ENCODE results near the gene ATP5MC3. TPM values are rescaled to one million over a fixed set of nuclear protein-coding genes. Genes with fewer than 3 reads are reported as not detected.
A peak's percentile ranks its signal among the peaks of the same experiment; 100 is the strongest.

ATP5MC3 gene
- total and polyA plus RNA-seq, 2 donors (not counting 1 experiment from before 2014, with no cell fraction given): 74.0 to 499 TPM

DNA sequence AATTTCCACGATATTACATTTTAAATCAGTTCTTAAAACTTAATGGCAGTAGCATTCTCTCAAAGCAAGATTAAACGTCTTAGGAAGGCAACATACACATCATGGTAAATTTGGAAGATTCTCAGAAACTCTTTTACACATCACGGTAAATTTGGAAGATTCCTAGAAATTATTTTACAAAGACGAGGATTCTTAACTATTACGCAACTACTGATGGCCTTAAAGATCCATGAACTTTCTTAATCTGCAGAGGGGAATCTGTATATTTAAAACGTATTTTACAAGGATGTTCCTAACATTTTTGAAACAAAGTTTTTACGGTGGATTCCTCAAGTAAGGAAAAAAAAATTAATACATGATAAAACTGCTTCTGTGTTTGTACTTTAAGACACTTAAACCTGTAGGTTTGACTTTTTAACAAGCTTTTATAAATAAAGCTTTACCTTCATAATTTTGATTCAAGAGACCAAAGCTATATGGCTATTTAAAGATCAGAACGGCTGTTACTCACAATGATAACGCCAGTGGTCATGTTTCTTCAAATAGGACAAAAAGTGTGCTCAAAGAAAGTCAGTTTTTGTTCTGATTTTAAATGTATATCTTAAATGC is 15.2 kb downstream of the ATP5MC3 start:
- no peak overlapping the region for H3K27ac ChIP-seq (ENCODE audit: insufficient read depth, low read length)

DNA sequence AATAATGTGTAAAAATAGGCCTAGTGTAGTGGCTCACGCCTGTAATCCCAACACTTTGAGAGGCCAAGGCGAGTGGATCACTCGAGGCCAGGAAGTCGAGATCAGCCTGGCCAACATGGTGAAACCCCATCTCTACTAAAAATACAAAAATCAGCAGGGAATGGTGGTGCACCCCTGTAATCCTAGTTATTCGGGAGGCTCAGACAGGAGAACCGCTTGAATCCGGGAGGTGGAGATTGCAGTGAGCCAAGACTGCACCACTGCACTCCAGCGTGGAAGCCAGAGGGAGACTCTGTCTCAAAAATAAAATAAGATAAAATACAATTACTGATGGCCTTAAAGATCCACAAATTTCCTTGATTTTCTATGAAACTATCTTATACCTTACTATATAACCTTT is 17.3 kb downstream of the ATP5MC3 start:
- Histone ChIP-seq H3K27me3 (ENCODE audit: control insufficient read depth, insufficient read depth, low read length) (no peaks in the 10 kb centered on the region), H3K4me1 (ENCODE audit: control insufficient read depth, extremely low read depth, insufficient read depth, low read length) (no peaks in the 10 kb centered on the region), H2AFZ (ENCODE audit: low read length) (no peak overlapping the region), H4K20me1 (ENCODE audit: control insufficient read depth, extremely low read depth, insufficient read depth, low read length) (no peaks in the 10 kb centered on the region), H3K9ac (ENCODE audit: insufficient read depth, low read length) (no peak overlapping the region), H3K4me3 (replicated peaks in 1 of 4; ENCODE audit: control extremely low read depth in 1 of 4, insufficient read depth in 1 of 4, low read depth in 3 of 4, low read length in 4 of 4) (no peak overlapping the region), H3K36me3 (ENCODE audit: control insufficient read depth, insufficient read depth, low read length) (no peaks in the 10 kb centered on the region), H3K9me3 (ENCODE audit: control insufficient read depth, insufficient read depth, low read depth, low read length) (no peaks in the 10 kb centered on the region), H3K4me2 (ENCODE audit: extremely low read depth, insufficient read depth, low read length) (no peak overlapping the region), H3K79me2 (ENCODE audit: control insufficient read depth, insufficient read depth, low read length) (peaks cover 81% of the 10 kb centered on the region), H3K27ac (ENCODE audit: insufficient read depth, low read length) (no peak overlapping the region)
- TF ChIP-seq, protein P1, sequence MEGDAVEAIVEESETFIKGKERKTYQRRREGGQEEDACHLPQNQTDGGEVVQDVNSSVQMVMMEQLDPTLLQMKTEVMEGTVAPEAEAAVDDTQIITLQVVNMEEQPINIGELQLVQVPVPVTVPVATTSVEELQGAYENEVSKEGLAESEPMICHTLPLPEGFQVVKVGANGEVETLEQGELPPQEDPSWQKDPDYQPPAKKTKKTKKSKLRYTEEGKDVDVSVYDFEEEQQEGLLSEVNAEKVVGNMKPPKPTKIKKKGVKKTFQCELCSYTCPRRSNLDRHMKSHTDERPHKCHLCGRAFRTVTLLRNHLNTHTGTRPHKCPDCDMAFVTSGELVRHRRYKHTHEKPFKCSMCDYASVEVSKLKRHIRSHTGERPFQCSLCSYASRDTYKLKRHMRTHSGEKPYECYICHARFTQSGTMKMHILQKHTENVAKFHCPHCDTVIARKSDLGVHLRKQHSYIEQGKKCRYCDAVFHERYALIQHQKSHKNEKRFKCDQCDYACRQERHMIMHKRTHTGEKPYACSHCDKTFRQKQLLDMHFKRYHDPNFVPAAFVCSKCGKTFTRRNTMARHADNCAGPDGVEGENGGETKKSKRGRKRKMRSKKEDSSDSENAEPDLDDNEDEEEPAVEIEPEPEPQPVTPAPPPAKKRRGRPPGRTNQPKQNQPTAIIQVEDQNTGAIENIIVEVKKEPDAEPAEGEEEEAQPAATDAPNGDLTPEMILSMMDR (conservative IDR thresholded peaks at IDR 0.05 in 1 of 2, IDR thresholded peaks at IDR 0.05 in 1 of 2; ENCODE audit: low read depth in 1 of 2, low read length in 2 of 2): no peak
- no peak for TF ChIP-seq EZH2 (IDR thresholded peaks at IDR 0.05; ENCODE audit: low read length, missing control alignments)
- DNase-seq (ENCODE audit: low read depth in 2 of 2): no peak

More for the DNA sequence above, 15.2 kb downstream of the ATP5MC3 start:
- H3K27me3 ChIP-seq (ENCODE audit: control insufficient read depth, insufficient read depth, low read length): no peaks in the 10 kb centered on the region
- no peaks in the 10 kb centered on the region for H4K20me1 ChIP-seq (ENCODE audit: control insufficient read depth, extremely low read depth, insufficient read depth, low read length)
- no peak for DNase-seq (ENCODE audit: low read depth in 2 of 2)
- H2AFZ ChIP-seq (ENCODE audit: low read length): no peak overlapping the region
- TF ChIP-seq, protein P1 (conservative IDR thresholded peaks at IDR 0.05 in 1 of 2, IDR thresholded peaks at IDR 0.05 in 1 of 2; ENCODE audit: low read depth in 1 of 2, low read length in 2 of 2): no peak
- TF ChIP-seq EZH2 (IDR thresholded peaks at IDR 0.05; ENCODE audit: low read length, missing control alignments): no peak
- peaks cover 2% of the 10 kb centered on the region for H3K36me3 ChIP-seq (ENCODE audit: control insufficient read depth, insufficient read depth, low read length)
- no peaks in the 10 kb centered on the region for H3K9me3 ChIP-seq (ENCODE audit: control insufficient read depth, insufficient read depth, low read depth, low read length)
- no peak overlapping the region for H3K9ac ChIP-seq (ENCODE audit: insufficient read depth, low read length)
- H3K4me2 ChIP-seq (ENCODE audit: extremely low read depth, insufficient read depth, low read length): peak overlapping the region; percentile 36
- no peaks in the 10 kb centered on the region for H3K4me1 ChIP-seq (ENCODE audit: control insufficient read depth, extremely low read depth, insufficient read depth, low read length)
- H3K79me2 ChIP-seq (ENCODE audit: control insufficient read depth, insufficient read depth, low read length): peaks cover 62% of the 10 kb centered on the region
- peak overlapping the region; percentile 99 to 100 (median 100) for H3K4me3 ChIP-seq (replicated peaks in 1 of 4; ENCODE audit: control extremely low read depth in 1 of 4, insufficient read depth in 1 of 4, low read depth in 3 of 4, low read length in 4 of 4)

DNA sequence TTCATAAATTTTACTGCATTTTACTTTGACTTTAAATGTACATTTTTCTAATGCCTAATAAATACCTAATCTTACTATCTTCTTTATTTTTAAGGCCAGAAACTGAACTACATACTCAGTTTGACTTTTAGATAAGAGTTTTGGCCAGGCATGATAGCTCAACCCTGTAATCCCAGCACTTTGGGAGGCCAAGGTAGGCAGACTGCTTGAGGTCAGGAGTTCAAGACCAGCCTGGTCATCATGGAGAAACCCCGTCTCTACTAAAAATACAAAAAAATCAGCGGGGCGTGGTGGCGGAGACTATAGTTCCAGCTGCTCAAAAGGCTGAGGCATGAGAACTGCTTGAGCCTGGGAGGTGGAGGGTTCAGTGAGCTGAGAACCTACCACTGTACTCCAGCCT is 22.6 kb downstream of the ATP5MC3 start:
- no peaks in the 10 kb centered on the region for H3K27me3 ChIP-seq (ENCODE audit: control insufficient read depth, insufficient read depth, low read length)
- peaks cover 80% of the 10 kb centered on the region for H3K79me2 ChIP-seq (ENCODE audit: control insufficient read depth, insufficient read depth, low read length)
- H3K9me3 ChIP-seq (ENCODE audit: control insufficient read depth, insufficient read depth, low read depth, low read length): no peaks in the 10 kb centered on the region
- no peak overlapping the region for H3K4me3 ChIP-seq (replicated peaks in 1 of 4; ENCODE audit: control extremely low read depth in 1 of 4, insufficient read depth in 1 of 4, low read depth in 3 of 4, low read length in 4 of 4)
- peaks cover 5% of the 10 kb centered on the region for H3K4me1 ChIP-seq (ENCODE audit: control insufficient read depth, extremely low read depth, insufficient read depth, low read length)
- no peak overlapping the region for H2AFZ ChIP-seq (ENCODE audit: low read length)
- H4K20me1 ChIP-seq (ENCODE audit: control insufficient read depth, extremely low read depth, insufficient read depth, low read length): no peaks in the 10 kb centered on the region
- DNase-seq (ENCODE audit: low read depth in 2 of 2): no peak
- no peak overlapping the region for H3K27ac ChIP-seq (ENCODE audit: insufficient read depth, low read length)
- TF ChIP-seq, protein P1 (conservative IDR thresholded peaks at IDR 0.05 in 1 of 2, IDR thresholded peaks at IDR 0.05 in 1 of 2; ENCODE audit: low read depth in 1 of 2, low read length in 2 of 2): no peak
- TF ChIP-seq EZH2 (IDR thresholded peaks at IDR 0.05; ENCODE audit: low read length, missing control alignments): no peak
- H3K9ac ChIP-seq (ENCODE audit: insufficient read depth, low read length): no peak overlapping the region
- no peaks in the 10 kb centered on the region for H3K36me3 ChIP-seq (ENCODE audit: control insufficient read depth, insufficient read depth, low read length)
- no peak overlapping the region for H3K4me2 ChIP-seq (ENCODE audit: extremely low read depth, insufficient read depth, low read length)

All from fibroblast of lung (primary cell).